Natural killer cell (primary cell): ENCODE data around the gene PHAF1. TPM values are rescaled to one million over a fixed set of nuclear protein-coding genes. Genes with fewer than 3 reads are reported as not detected.

ENCODE experiments used
- ATAC-seq, 3 donors: fragments of 150-1000 bp in 2 of 3; fragments of 200-7000 bp in 1 of 3; cut with Tn5 transposase; 1 replicate in 1 of 3; 2 replicates in 2 of 3; pipeline ENCODE4 v1.10.0; 2021; ENCODE audit warnings: mild to moderate bottlenecking in 2 of 3, moderate library complexity in 2 of 3
- DNase-seq, 2 donors: peaks; one replicate each; pipeline versions ENCODE4 v3.0.0 to v3.0.0-alpha.2; 2013 to 2021; ENCODE audit warnings: mixed read lengths in 1 of 2
- H3K27ac ChIP-seq: one replicate; pipeline ENCODE4 v1.5.1; 2013; ENCODE audit warnings: mild to moderate bottlenecking, low read length
- H3K27me3 ChIP-seq: one replicate; pipeline ENCODE4 v1.6.1; 2013; ENCODE audit warnings: low read length; ENCODE audit not compliant: control insufficient read depth, insufficient read depth
- H3K36me3 ChIP-seq: one replicate; pipeline ENCODE4 v1.6.1; 2013; ENCODE audit warnings: low read length; ENCODE audit not compliant: control insufficient read depth, insufficient read depth
- H3K4me1 ChIP-seq: one replicate; pipeline ENCODE4 v1.6.1; 2013; ENCODE audit warnings: low read length; ENCODE audit not compliant: control insufficient read depth, insufficient read depth
- H3K4me3 ChIP-seq: one replicate; pipeline ENCODE4 v1.5.1; 2013; ENCODE audit warnings: low read length
- H3K9me3 ChIP-seq: one replicate; pipeline ENCODE4 v1.6.1; 2013; ENCODE audit warnings: low read length; ENCODE audit not compliant: control insufficient read depth, insufficient read depth
- H3K27ac Mint-ChIP-seq, 2 donors: one replicate each; pipeline ENCODE4 v1.8.0; 2022; ENCODE audit warnings: mild to moderate bottlenecking in 2 of 2, mixed read lengths in 2 of 2, moderate library complexity in 1 of 2
- H3K27me3 Mint-ChIP-seq, 2 donors: one replicate each; pipeline ENCODE4 v1.8.0; 2022; ENCODE audit warnings: low read depth in 2 of 2, mixed read lengths in 2 of 2
- H3K36me3 Mint-ChIP-seq: one replicate; pipeline ENCODE4 v1.8.0; 2022; ENCODE audit warnings: mixed read lengths
- H3K4me1 Mint-ChIP-seq, 2 donors: one replicate each; pipeline ENCODE4 v1.8.0; 2022; ENCODE audit warnings: mixed read lengths in 2 of 2
- H3K4me3 Mint-ChIP-seq: one replicate; pipeline ENCODE4 v1.8.0; 2022; ENCODE audit warnings: mild to moderate bottlenecking, moderate library complexity, mixed read lengths
- H3K9me3 Mint-ChIP-seq, 2 donors: one replicate each; pipeline ENCODE4 v1.8.0; 2022; ENCODE audit warnings: mixed read lengths in 2 of 2
- WGBS: methylation state at CpG from one replicate; pipeline ENCODE4 v1.1.7; 2013; ENCODE audit warnings: missing lambda C conversion rate; ENCODE audit not compliant: insufficient coverage; 5-methylcytosine and 5-hydroxymethylcytosine counted together
- intact Hi-C: fragments of 100-400 bp; cut with micrococcal nuclease; formaldehyde crosslinking; loops from one replicate; pipeline ENCODE4 v1.14.2; 2022
- total RNA-seq, 4 donors: library from RNA; stranded (reverse); fragments of 120-200 nt in 1 of 4; gene quantifications; one replicate each; pipeline versions ENCODE4 v1.2.3 to v1.2.4, GENCODE V29; 2013 to 2022
- TF ChIP-seq, protein P1 (sequence below): fragments of 200-600 bp; IDR thresholded peaks from one replicate; pipeline ENCODE4 v1.8.0; 2022; ENCODE audit warnings: antibody characterized with exemption

PHAF1 gene
- total RNA-seq, 3 donors from 2014 or later (not counting 1 experiment from before 2014, with no cell fraction given): 17.0 to 22.4 (median 22.0) TPM

DNA sequence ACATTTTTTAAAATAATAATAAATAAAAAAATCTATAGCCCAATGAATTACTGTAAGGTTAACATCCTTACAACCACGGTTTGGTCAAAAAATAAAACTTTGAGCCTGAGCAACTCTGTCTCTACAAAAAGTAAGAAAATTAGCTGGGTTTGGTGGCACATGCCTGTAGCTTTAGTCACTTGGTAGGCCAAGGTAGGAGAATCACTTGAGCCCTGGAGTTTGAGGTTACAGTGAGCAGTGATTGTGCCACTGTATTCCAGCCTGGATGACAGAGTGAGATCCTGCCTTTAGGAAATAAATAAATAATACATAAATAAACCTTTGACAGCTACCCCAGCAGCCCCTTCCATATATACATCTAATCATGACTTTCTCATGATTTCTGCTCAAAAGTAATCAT lies 26.9 kb upstream of the PHAF1 start:
- Histone ChIP-seq H3K9me3 (no peaks in the 10 kb centered on the region), H3K27ac (no peak overlapping the region), H3K4me1 (peaks cover 3% of the 10 kb centered on the region), H3K27me3 (no peaks in the 10 kb centered on the region), H3K36me3 (peaks cover 6% of the 10 kb centered on the region), H3K4me3 (no peak overlapping the region)
- Mint-ChIP-seq H3K36me3 (no peaks in the 10 kb centered on the region), H3K9me3 (no peaks in the 10 kb centered on the region), H3K4me3 (no peak overlapping the region), H3K4me1 (peaks cover 0 to 22% of the 10 kb centered on the region in 2 donors), H3K27ac (no peak overlapping the region), H3K27me3 (no peaks in the 10 kb centered on the region)
- 100% methylated on average over 1 of the region's 1 CpG for WGBS
- ATAC-seq (no peak), DNase-seq (no peak)
- TF ChIP-seq, protein P1, sequence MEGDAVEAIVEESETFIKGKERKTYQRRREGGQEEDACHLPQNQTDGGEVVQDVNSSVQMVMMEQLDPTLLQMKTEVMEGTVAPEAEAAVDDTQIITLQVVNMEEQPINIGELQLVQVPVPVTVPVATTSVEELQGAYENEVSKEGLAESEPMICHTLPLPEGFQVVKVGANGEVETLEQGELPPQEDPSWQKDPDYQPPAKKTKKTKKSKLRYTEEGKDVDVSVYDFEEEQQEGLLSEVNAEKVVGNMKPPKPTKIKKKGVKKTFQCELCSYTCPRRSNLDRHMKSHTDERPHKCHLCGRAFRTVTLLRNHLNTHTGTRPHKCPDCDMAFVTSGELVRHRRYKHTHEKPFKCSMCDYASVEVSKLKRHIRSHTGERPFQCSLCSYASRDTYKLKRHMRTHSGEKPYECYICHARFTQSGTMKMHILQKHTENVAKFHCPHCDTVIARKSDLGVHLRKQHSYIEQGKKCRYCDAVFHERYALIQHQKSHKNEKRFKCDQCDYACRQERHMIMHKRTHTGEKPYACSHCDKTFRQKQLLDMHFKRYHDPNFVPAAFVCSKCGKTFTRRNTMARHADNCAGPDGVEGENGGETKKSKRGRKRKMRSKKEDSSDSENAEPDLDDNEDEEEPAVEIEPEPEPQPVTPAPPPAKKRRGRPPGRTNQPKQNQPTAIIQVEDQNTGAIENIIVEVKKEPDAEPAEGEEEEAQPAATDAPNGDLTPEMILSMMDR: no peak
- intact Hi-C loops: no loop called here

DNA sequence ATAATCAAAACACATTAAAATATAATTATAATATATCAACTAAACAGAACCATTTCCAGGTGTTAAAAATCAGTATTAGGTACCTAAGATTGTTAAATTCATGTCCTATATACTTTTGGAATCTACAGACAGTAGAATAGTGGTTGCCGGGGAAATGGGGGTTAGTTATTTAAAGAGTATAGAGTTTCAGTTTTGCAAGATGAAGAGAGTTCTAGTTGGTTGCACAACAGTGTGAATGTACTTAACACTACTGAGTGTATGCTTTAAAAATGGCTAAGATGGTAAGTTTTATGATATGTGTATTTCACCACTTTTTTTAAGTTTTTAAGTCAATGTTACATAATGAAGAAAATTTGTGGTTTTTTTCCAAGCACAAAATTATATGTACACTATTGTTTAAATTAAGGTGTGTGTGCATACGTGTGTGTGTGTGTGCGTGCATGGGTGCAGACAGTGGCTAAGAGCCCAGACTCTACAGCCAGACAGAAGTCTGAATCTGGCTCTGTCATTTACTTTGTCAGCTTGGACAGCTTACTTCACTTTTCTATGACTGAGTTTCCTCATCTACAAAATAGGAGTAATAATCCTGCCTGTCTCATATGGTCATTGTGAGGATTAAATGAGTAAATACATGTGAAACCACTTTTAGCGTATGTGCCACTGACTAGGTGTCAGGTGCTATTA lies 25.3 kb upstream of the PHAF1 start:
- no peaks in the 10 kb centered on the region for H3K9me3 Mint-ChIP-seq
- 88% methylated on average over 3 of the region's 4 CpGs for WGBS
- TF ChIP-seq, protein P1: no peak
- H3K36me3 Mint-ChIP-seq: no peaks in the 10 kb centered on the region
- Histone ChIP-seq H3K9me3 (no peaks in the 10 kb centered on the region), H3K27ac (no peak overlapping the region), H3K4me3 (no peak overlapping the region), H3K36me3 (peaks cover 3% of the 10 kb centered on the region), H3K4me1 (peaks cover 3% of the 10 kb centered on the region), H3K27me3 (no peaks in the 10 kb centered on the region)
- DNase-seq (no peak), ATAC-seq (no peak)
- H3K27me3 Mint-ChIP-seq: no peaks in the 10 kb centered on the region
- H3K4me1 Mint-ChIP-seq: peaks cover 0 to 24% of the 10 kb centered on the region in 2 donors
- H3K27ac Mint-ChIP-seq: no peak overlapping the region
- no peak overlapping the region for H3K4me3 Mint-ChIP-seq
- intact Hi-C loops: no loop called here

DNA sequence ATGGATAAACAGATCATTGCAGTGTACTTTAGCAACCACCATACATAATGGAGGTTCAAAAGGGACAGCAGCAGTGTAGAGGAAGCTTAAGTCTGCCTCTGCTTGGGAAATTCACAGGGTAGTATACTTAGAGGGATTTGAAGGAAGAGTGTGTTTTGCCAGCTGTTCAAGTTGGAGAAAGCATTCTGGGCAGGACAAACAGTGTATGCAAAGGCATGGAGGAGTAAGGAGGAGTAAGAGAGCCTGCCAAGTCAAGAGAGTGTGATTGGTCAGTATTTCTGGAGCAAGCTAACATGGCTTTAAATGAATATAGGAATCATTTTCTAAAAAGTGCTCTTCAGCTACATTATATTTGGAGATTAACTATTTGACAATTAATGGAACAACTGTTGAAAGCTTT lies 22.9 kb upstream of the PHAF1 start:
- H3K27me3 ChIP-seq: no peaks in the 10 kb centered on the region
- DNase-seq (no peak), ATAC-seq (no peak)
- TF ChIP-seq, protein P1: no peak
- peaks cover 1% of the 10 kb centered on the region for H3K36me3 ChIP-seq
- H3K27ac ChIP-seq: no peak overlapping the region
- Mint-ChIP-seq H3K4me3 (no peak overlapping the region), H3K27ac (no peak overlapping the region), H3K4me1 (peaks cover 0 to 20% of the 10 kb centered on the region in 2 donors), H3K36me3 (no peaks in the 10 kb centered on the region), H3K9me3 (no peaks in the 10 kb centered on the region), H3K27me3 (no peaks in the 10 kb centered on the region)
- H3K9me3 ChIP-seq: no peaks in the 10 kb centered on the region
- intact Hi-C loops: no loop called here
- H3K4me1 ChIP-seq: peaks cover under 1% of the 10 kb centered on the region
- no peak overlapping the region for H3K4me3 ChIP-seq

DNA sequence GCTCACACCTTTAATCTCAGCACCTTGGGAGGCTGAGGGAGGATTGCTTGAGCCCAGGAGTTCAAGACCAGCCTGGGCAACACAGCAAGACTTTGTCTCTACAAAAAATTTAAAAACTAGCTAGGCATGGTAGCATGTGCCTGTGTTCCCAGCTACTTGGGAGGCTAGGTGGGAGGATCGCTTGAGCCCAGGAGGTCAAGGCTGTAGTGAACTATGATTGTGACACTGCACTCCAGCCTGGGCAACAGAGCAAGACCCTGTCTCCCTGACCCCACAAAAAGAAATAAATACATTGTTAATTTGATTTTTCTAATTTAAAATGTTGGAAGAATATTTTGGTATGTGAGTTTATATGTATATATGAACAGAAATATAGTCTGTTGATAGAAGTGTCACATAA lies 22.4 kb upstream of the PHAF1 start:
- Histone ChIP-seq H3K36me3 (peaks cover 5% of the 10 kb centered on the region), H3K9me3 (no peaks in the 10 kb centered on the region), H3K27ac (no peak overlapping the region), H3K27me3 (no peaks in the 10 kb centered on the region), H3K4me1 (no peaks in the 10 kb centered on the region), H3K4me3 (no peak overlapping the region)
- Mint-ChIP-seq H3K9me3 (no peaks in the 10 kb centered on the region), H3K4me3 (no peak overlapping the region), H3K36me3 (no peaks in the 10 kb centered on the region), H3K4me1 (peaks cover 4 to 24% of the 10 kb centered on the region in 2 donors), H3K27ac (no peak overlapping the region), H3K27me3 (no peaks in the 10 kb centered on the region)
- 92% methylated on average over 1 of the region's 1 CpG for WGBS
- DNase-seq (no peak), ATAC-seq (no peak)
- TF ChIP-seq, protein P1: no peak
- intact Hi-C loops: no loop called here
